HG03432 (cell line): Measurements from ENCODE around the gene LARP4B.

Experiments used
- ATAC-seq: cut with Tn5 transposase; IDR thresholded peaks from one replicate; pipeline ENCODE4 v1.9.1; 2021; ENCODE audit warnings: mild to moderate bottlenecking, moderate library complexity; ENCODE audit not compliant: unreplicated experiment

LARP4B gene

DNA sequence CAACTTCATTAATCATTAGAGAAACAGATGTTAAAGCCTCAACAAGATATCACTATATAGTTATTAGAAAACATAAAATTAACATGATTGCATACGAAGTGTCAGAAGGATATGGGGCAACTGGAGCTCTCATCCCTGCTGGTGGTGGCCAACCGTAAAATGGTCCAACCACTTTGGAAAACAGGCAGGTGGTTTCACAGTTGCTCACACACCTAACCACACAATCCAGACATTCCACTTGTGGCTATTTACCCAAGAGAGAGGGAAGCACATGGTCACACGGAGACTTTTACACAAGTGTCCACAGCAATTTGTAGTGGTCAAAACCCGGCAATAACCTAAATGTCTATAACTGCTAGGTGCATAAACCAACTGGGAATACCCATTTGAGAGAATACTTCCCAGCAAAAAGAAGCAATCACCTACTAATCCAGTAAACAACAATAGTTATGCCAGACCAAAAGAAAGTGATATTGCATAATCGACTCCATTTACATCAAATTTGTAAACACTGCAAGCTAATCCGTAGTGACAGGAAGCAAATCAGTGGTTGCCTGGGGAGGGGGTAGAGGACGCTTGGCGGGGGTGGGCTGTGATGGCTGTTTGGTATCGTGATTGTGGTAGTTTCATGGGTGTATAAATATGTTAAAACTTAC lies 91.8 kb downstream of the LARP4B start:
- ATAC-seq: no peak

DNA sequence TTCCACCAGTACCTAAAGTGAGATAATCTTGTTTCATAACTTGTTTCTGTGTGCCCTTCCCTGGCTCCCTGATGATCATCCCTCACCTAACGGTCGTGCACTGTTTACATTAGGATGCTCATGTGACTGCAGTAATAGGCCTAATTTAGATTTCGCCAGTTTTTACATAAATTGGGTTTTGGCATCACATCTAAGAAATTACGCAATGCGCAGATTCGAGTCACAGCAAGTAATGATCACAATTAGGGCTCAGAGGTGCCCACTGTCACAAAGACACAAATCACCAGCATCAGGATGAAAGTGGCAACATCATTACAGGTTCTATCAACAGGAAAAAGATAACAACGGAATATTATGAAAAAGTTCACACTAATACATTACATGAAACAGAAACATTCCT lies 94.7 kb downstream of the LARP4B start:
- ATAC-seq: no peak

GRCh38 chr10:834493-834892 lies 97.0 kb downstream of the LARP4B start:
- no peak for ATAC-seq

- ATAC-seq: no peak
Observed at GRCh38 chr10:829241-829640, 102.3 kb downstream of the LARP4B start.

DNA sequence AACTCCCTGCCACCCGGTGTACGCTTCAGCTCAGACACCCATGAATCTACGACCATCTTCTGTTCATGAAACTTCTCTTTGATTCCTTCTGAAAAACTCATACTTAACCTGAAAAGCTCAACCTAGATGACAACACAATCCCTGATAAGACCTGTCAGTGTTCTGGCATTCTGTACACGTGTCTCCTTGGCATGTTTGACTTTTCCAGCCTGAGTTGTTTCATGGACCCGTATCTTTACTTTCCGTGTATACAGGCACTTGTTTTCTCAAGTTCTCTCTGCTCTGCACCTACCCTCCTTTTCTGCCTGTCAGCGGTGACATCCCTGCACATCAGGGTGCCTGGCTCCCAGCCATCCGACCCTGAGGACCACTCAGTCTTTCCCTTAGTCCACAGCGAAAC lies 103.3 kb downstream of the LARP4B start:
- ATAC-seq: no peak

DNA sequence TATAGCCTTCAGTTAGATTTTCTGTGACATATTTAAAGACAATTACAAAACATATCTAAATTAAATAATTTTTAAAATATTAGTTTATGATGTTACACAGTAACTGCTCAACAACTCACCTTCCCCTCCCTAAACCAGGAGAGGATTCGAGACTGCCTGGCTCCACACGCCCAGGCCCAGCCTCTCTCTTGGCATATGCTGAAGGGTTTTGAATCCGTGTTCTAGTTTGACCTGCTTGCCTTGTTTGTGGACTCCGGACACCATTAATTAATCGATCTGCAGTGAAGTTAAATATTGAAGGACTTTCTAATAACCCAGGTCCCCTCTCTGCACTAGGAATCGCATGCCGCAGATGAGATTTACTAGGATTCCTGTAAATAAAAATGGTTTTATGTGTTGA lies 106.6 kb downstream of the LARP4B start:
- ATAC-seq: no peak

DNA sequence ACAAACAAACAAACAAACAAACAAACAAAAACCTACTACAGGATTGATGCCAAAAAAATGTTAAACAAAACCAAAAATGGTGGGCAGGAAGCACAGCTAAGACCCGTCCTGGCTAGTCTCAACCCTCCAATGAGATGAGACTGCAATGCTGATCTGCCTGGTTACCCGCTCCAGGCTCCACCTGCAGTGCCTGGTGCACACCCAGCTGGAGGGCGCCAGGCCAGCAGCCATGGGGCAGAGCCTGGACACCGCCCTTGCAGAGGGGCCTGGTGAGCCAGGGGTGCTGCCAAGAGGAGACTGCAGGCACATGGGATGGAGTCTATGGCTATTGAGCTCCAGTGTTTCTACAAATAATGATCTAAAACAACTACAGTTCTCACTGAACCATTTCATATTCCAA lies 107.0 kb downstream of the LARP4B start:
- no peak for ATAC-seq

DNA sequence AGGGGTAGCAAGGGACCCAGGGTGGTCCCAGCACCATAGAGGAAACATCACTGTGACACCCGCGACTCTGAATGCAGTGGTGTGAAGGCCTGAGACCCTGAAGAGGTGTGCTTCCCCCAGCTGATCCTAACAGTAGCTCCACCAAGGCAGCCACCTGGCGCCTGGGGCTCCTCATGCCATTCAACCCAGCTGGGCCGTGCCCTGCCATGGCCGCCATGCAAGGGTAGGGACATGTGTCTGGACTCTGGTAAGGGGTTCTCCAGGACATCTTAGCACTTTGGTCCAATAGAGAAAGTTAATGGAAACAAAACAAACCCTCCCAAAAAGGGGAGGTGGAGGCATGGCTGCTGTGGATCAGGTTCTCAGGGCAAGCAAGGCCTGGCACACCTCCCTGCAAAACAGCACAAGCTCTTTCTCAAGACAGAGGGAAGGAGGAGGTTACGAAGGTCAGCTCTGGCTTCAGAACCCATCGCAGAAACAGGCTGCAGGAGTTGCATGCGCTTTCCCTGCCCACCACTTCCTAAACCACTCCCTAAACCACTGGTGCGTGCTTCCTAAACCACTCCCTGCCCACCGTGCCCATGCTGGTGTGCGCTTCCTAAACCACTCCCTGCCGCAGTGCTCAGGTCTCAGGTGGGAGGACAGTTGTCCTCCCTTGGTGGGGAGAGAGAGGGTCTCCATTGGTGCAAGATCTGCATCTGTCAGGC lies 108.7 kb downstream of the LARP4B start:
- peak; percentile 68 for ATAC-seq

- no peak for ATAC-seq
Observed at GRCh38 chr10:822197-822596, 109.3 kb downstream of the LARP4B start.

GRCh38 chr10:821322-821721 lies 110.2 kb downstream of the LARP4B start:
- ATAC-seq: no peak

DNA sequence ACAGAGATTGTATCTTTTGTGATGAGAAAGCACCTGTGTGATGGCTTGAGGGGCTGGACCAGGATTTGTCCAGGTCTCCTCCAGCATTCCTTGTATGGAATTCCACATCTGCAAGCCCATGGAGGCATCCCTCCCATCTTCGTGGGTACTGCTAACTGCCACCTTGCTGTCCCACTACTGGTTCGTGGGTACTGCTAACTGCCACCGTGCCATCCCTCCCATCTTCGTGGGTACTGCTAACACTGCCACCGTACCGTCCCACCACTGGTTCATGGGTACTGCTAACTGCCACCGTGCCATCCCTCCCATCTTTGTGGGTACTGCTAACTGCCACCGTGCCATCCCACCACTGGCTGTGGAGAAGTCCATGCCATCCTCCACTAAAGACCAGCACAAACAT lies 111.7 kb downstream of the LARP4B start:
- no peak for ATAC-seq

GRCh38 chr10:819326-819725 lies 112.2 kb downstream of the LARP4B start:
- ATAC-seq: no peak

- ATAC-seq: no peak
Observed at GRCh38 chr10:818526-819220, 112.8 kb downstream of the LARP4B start.

DNA sequence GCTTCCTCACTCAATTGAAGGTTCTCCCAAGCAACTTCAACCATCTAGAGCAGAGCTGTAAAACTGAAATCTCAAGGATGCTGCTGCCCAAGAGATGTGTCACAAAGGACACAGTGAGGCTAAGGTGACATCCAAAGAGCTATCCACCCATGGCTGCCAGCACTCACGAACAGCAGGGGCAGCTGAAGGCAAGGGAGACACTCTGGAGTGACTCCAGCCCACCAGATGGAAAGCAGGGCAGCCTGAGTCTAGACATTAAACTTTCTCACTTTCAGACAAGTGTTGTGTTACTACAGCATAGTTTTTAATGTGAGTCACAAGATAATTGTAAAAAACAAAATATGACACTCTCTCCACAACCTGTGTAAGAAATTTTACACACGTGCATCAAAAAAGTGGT lies 113.5 kb downstream of the LARP4B start:
- no peak for ATAC-seq

DNA sequence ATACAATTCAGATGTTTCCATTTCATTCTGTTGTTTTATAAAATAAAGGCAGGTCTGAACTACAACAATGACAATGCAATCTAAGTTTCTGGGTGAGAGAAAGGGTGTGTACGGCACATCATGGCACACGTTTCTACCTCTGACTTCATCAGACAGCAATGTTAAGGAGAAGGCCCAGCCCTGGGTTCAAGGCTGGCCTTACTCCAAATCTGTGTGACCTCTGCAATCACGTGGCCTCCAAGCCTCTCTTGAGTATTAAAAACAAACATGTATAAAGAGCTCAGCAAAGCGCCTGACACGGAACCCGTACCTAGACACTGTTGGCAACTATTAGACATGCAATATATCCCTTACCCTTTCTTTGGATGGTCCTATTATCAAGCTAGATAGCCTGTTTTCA lies 114.1 kb downstream of the LARP4B start:
- no peak for ATAC-seq

- ATAC-seq: no peak
Observed at GRCh38 chr10:816958-817357, 114.5 kb downstream of the LARP4B start.

DNA sequence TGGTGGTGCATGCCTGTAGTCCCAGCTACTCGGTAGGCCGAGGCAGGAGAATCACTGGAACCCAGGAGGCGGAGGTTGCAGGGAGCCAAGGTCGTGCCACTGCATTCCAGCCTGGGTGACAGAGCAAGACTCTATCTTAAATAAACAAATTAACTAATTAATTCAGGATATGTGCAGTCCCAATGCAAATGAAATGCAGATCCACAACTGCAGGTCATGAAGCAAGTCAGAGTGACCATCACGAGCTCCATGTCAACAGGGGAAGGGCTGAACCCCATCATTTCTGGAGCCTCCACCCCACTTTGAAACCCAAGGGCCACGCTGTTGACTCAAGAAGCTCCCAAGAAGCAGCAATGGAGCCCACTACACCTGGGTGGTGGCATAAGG lies 115.4 kb downstream of the LARP4B start:
- no peak for ATAC-seq

- ATAC-seq: no peak
Observed at GRCh38 chr10:815338-816090, 116.0 kb downstream of the LARP4B start.

- ATAC-seq: no peak
Observed at GRCh38 chr10:814536-815302, 116.8 kb downstream of the LARP4B start.

DNA sequence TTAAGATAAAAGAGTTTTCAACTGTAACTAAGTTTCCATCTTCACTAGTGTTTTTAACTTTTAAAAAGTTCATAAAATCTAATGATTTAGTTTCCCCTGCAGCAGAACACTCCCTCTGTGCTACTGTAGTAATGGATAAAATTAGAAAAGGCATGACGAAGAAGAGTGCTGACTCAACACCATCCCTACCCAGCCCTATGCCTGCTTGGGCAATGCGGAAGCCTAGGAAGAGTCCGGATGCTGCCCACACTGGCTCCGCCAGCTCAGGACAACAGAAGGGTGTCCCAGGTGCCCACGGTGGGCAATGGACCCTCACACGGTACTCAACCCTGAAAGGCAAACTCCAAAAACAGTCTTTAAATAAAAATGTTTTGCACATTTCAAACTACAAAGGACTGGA lies 118.2 kb downstream of the LARP4B start:
- no peak for ATAC-seq

GRCh38 chr10:812787-813186 lies 118.7 kb downstream of the LARP4B start:
- no peak for ATAC-seq
